MCF 10A (cell line): ENCODE data around the gene PODXL2. TPM values are rescaled to one million over a fixed set of nuclear protein-coding genes. Genes with fewer than 3 reads are reported as not detected.

Source experiments
- Bru-seq: library from RNA; stranded (reverse); fragments of 400-500 nt; gene quantifications from one replicate; lab custom pipeline; 2021; lab: Mats Ljungman, UMichigan
- BruChase-seq, 2 experiments: library from RNA; stranded (reverse); fragments of 400-500 nt; gene quantifications; one replicate each; lab custom pipeline; 2021; lab: Mats Ljungman, UMichigan
- BruUV-seq: library from RNA; stranded (reverse); fragments of 400-500 nt; replicated peaks from 2 replicates; lab custom pipeline; 2021; lab: Mats Ljungman, UMichigan
- CTCF ChIA-PET: fragments of 300-600 bp; sonication (Branson Sonifier 250); formaldehyde crosslinking; extraction: SDS; loops from one replicate; lab custom pipeline; 2021; ENCODE audit warnings: antibody characterized with exemption, inconsistent platforms; lab: Yijun Ruan, JAX
- POLR2A ChIA-PET: fragments of 300-600, 350-650 bp; sonication (Branson Sonifier 250); formaldehyde crosslinking; extraction: SDS; loops from one replicate; lab custom pipeline; 2020; ENCODE audit warnings: antibody characterized with exemption, inconsistent platforms; lab: Yijun Ruan, JAX
- DNase-seq: peaks from one replicate; pipeline ENCODE4 v3.0.0-alpha.2; 2018; ENCODE audit not compliant: unreplicated experiment
- H3K27ac Mint-ChIP-seq: one replicate; pipeline ENCODE4 v1.8.0; 2022; ENCODE audit warnings: mild to moderate bottlenecking, low read depth, mixed read lengths; ENCODE audit not compliant: unreplicated experiment
- H3K27me3 Mint-ChIP-seq: one replicate; pipeline ENCODE4 v1.8.0; 2022; ENCODE audit warnings: mixed read lengths; ENCODE audit not compliant: insufficient read depth, unreplicated experiment
- H3K36me3 Mint-ChIP-seq: one replicate; pipeline ENCODE4 v1.8.0; 2022; ENCODE audit warnings: mild to moderate bottlenecking, moderate library complexity, mixed read lengths; ENCODE audit not compliant: insufficient read depth, unreplicated experiment
- H3K4me1 Mint-ChIP-seq: one replicate; pipeline ENCODE4 v1.8.0; 2022; ENCODE audit warnings: mixed read lengths; ENCODE audit not compliant: insufficient read depth, unreplicated experiment
- H3K4me3 Mint-ChIP-seq: one replicate; pipeline ENCODE4 v1.8.0; 2022; ENCODE audit warnings: mild to moderate bottlenecking, moderate library complexity, mixed read lengths; ENCODE audit not compliant: unreplicated experiment
- H3K9me3 Mint-ChIP-seq: one replicate; pipeline ENCODE4 v1.8.0; 2022; ENCODE audit warnings: mixed read lengths; ENCODE audit not compliant: unreplicated experiment
- intact Hi-C: fragments of 100-400 bp; cut with micrococcal nuclease; formaldehyde crosslinking; loops from 2 replicates; pipeline ENCODE4 v1.14.1; 2022
- long read RNA-seq: library from polyadenylated mRNA; stranded (forward); transcript quantifications from one replicate; pipeline ENCODE4 v2.0.0, GENCODE V29; 2022
- total RNA-seq: library from RNA; stranded (reverse); gene quantifications from 2 replicates; pipeline ENCODE4 v1.2.3, GENCODE V29; 2022
- TF ChIP-seq, protein P1 (sequence below): fragments of 200-600 bp; IDR thresholded peaks from one replicate; pipeline ENCODE4 v1.8.0; 2022; ENCODE audit warnings: antibody characterized with exemption, mild to moderate bottlenecking; ENCODE audit not compliant: unreplicated experiment

The PODXL2 gene, protein sequence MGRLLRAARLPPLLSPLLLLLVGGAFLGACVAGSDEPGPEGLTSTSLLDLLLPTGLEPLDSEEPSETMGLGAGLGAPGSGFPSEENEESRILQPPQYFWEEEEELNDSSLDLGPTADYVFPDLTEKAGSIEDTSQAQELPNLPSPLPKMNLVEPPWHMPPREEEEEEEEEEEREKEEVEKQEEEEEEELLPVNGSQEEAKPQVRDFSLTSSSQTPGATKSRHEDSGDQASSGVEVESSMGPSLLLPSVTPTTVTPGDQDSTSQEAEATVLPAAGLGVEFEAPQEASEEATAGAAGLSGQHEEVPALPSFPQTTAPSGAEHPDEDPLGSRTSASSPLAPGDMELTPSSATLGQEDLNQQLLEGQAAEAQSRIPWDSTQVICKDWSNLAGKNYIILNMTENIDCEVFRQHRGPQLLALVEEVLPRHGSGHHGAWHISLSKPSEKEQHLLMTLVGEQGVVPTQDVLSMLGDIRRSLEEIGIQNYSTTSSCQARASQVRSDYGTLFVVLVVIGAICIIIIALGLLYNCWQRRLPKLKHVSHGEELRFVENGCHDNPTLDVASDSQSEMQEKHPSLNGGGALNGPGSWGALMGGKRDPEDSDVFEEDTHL
- total RNA-seq (10.1 and 10.4 TPM in 2 replicates), Bru-seq, nascent RNA (percentile 37 among the genes with signal in this experiment), BruChase-seq, experiment 1, labeled RNA remaining after a 6-hour chase (percentile 33 among the genes with signal in this experiment), BruChase-seq, experiment 2, labeled RNA remaining after a 2-hour chase (percentile 32 among the genes with signal in this experiment)
- long read RNA-seq, transcript PODXL2-201 (8 exons, 2,186 nt), result major isoform, 43 of 59 reads
- long read RNA-seq, partial matches to known transcripts, result 7 of 59 reads
- long read RNA-seq, other reads (novel, unspliced or antisense), result 9 of 59 reads

- no peaks in the 10 kb centered on the region for H3K36me3 Mint-ChIP-seq
- H3K4me3 Mint-ChIP-seq, result peak within 1 kb of the TSS; percentile 72
- no peaks in the 10 kb centered on the region for H3K9me3 Mint-ChIP-seq
- POLR2A ChIA-PET, result interaction anchor here (0.9 to 2.4 kb wide), 2 partner anchors 11 to 15 kb away, joined by 3 to 11 read pairs; no protein-coding TSS in a partner anchor
- CTCF ChIA-PET, result interaction anchor here (0.7 kb wide), 1 partner anchor 407 kb away, joined by 3 read pairs; no protein-coding TSS in a partner anchor
- DNase-seq, result peak; percentile 26
- H3K27me3 Mint-ChIP-seq, result peaks cover 16% of the 10 kb centered on the region
- H3K27ac Mint-ChIP-seq, result no peak within 1 kb of the TSS
- no TSS peak for BruUV-seq
- H3K4me1 Mint-ChIP-seq, result peaks cover 8% of the 10 kb centered on the region
- TF ChIP-seq, protein P1, sequence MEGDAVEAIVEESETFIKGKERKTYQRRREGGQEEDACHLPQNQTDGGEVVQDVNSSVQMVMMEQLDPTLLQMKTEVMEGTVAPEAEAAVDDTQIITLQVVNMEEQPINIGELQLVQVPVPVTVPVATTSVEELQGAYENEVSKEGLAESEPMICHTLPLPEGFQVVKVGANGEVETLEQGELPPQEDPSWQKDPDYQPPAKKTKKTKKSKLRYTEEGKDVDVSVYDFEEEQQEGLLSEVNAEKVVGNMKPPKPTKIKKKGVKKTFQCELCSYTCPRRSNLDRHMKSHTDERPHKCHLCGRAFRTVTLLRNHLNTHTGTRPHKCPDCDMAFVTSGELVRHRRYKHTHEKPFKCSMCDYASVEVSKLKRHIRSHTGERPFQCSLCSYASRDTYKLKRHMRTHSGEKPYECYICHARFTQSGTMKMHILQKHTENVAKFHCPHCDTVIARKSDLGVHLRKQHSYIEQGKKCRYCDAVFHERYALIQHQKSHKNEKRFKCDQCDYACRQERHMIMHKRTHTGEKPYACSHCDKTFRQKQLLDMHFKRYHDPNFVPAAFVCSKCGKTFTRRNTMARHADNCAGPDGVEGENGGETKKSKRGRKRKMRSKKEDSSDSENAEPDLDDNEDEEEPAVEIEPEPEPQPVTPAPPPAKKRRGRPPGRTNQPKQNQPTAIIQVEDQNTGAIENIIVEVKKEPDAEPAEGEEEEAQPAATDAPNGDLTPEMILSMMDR, result no peak
- intact Hi-C loops, result no loop called here
Measured at GRCh38 chr3:127628788-127629466, at the start of gene PODXL2. Gene PODXL2, plus strand, starts transcription at chr3:127629185. Its CDS starts 35 bp downstream, at chr3:127629220.

GRCh38 chr3:127580327-127581060 lies 48.5 kb upstream of the PODXL2 start:
- peaks cover 55% of the 10 kb centered on the region for H3K36me3 Mint-ChIP-seq
- CTCF ChIA-PET, result no interaction called here
- TF ChIP-seq, protein P1, result no peak
- H3K4me3 Mint-ChIP-seq, result no peak overlapping the region
- intact Hi-C loops, result no loop called here
- POLR2A ChIA-PET, result interaction anchor here (0.6 kb wide), 1 partner anchor 122 kb away, joined by 3 read pairs; no protein-coding TSS in a partner anchor
- no peak for DNase-seq
- H3K4me1 Mint-ChIP-seq, result peaks cover 5% of the 10 kb centered on the region
- no peaks in the 10 kb centered on the region for H3K9me3 Mint-ChIP-seq
- no peaks in the 10 kb centered on the region for H3K27me3 Mint-ChIP-seq
- H3K27ac Mint-ChIP-seq, result no peak overlapping the region
- BruUV-seq, result no TSS peak

GRCh38 chr3:127584734-127585133 lies 44.3 kb upstream of the PODXL2 start:
- BruUV-seq, result no TSS peak
- intact Hi-C loops, result no loop called here
- H3K27ac Mint-ChIP-seq, result no peak overlapping the region
- ChIA-PET CTCF (interaction anchor here (4.7 kb wide), 1 partner anchor 10 kb away, joined by 43 read pairs; no protein-coding TSS in a partner anchor), POLR2A (no interaction called here)
- no peak for DNase-seq
- no peaks in the 10 kb centered on the region for H3K9me3 Mint-ChIP-seq
- no peaks in the 10 kb centered on the region for H3K27me3 Mint-ChIP-seq
- no peak overlapping the region for H3K4me3 Mint-ChIP-seq
- peaks cover 14% of the 10 kb centered on the region for H3K4me1 Mint-ChIP-seq
- peaks cover 60% of the 10 kb centered on the region for H3K36me3 Mint-ChIP-seq
- TF ChIP-seq, protein P1, result no peak
